Measurements from ENCODE around the gene SDF4. TPM values are rescaled to one million over a fixed set of nuclear protein-coding genes. Genes with fewer than 3 reads are reported as not detected.
A peak's percentile ranks its signal among the peaks of the same experiment; 100 is the strongest.

Gene SDF4
- total RNA-seq, 1 experiment from 2014 or later: 128 TPM

GRCh38 chr1:1239227-1239613 is 7.4 kb upstream of the SDF4 start:
- peaks cover 50% of the 10 kb centered on the region for H3K36me3 Mint-ChIP-seq (ENCODE audit: insufficient read depth, unreplicated experiment)
- no peak for TF ChIP-seq CTCF (IDR thresholded peaks at IDR 0.05; ENCODE audit: unreplicated experiment)
- H3K4me1 Mint-ChIP-seq (ENCODE audit: low read depth, unreplicated experiment): no peaks in the 10 kb centered on the region
- DNase-seq: no peak
- no peaks in the 10 kb centered on the region for H3K9me3 Mint-ChIP-seq (ENCODE audit: low read depth, unreplicated experiment)
- H3K4me3 Mint-ChIP-seq (ENCODE audit: low read depth, unreplicated experiment): peak overlapping the region; percentile 63
- peak overlapping the region; percentile 90 for H3K27ac Mint-ChIP-seq (ENCODE audit: unreplicated experiment)
- intact Hi-C loops (cut with micrococcal nuclease; ENCODE audit: unreplicated experiment): loop anchor here (10.0 kb wide), 1 partner anchor 74 kb away; no protein-coding TSS in a partner anchor
- CTCF ChIA-PET: no interaction called here
- no peaks in the 10 kb centered on the region for H3K27me3 Mint-ChIP-seq (ENCODE audit: unreplicated experiment)
- no TSS peak for BruUV-seq (replicated peaks)

- Mint-ChIP-seq H3K4me1 (ENCODE audit: low read depth, unreplicated experiment) (peaks cover 4% of the 10 kb centered on the region), H3K36me3 (ENCODE audit: insufficient read depth, unreplicated experiment) (peaks cover 54% of the 10 kb centered on the region), H3K9me3 (ENCODE audit: low read depth, unreplicated experiment) (no peaks in the 10 kb centered on the region), H3K27ac (ENCODE audit: unreplicated experiment) (peak overlapping the region; percentile 90), H3K27me3 (ENCODE audit: unreplicated experiment) (no peaks in the 10 kb centered on the region), H3K4me3 (ENCODE audit: low read depth, unreplicated experiment) (peak overlapping the region; percentile 63)
- BruUV-seq (replicated peaks): no TSS peak
- CTCF ChIA-PET: interaction anchor here (1.0 kb wide), 1 partner anchor 165 kb away, joined by 4 read pairs; the partner anchor contains the start of gene RNF223
- intact Hi-C loops (cut with micrococcal nuclease; ENCODE audit: unreplicated experiment): loop anchor here (10.0 kb wide), 1 partner anchor 74 kb away; no protein-coding TSS in a partner anchor
- no peak for TF ChIP-seq CTCF (IDR thresholded peaks at IDR 0.05; ENCODE audit: unreplicated experiment)
- DNase-seq: peak; percentile 41
These were observed 6.9 kb upstream of the SDF4 start for GRCh38 chr1:1238702-1239178.

GRCh38 chr1:1237874-1238701 is 6.3 kb upstream of the SDF4 start:
- no peak for TF ChIP-seq CTCF (IDR thresholded peaks at IDR 0.05; ENCODE audit: unreplicated experiment)
- BruUV-seq (replicated peaks): no TSS peak
- H3K36me3 Mint-ChIP-seq (ENCODE audit: insufficient read depth, unreplicated experiment): peaks cover 54% of the 10 kb centered on the region
- H3K4me1 Mint-ChIP-seq (ENCODE audit: low read depth, unreplicated experiment): peaks cover 8% of the 10 kb centered on the region
- DNase-seq: peak; percentile 89
- no peaks in the 10 kb centered on the region for H3K27me3 Mint-ChIP-seq (ENCODE audit: unreplicated experiment)
- intact Hi-C loops (cut with micrococcal nuclease; ENCODE audit: unreplicated experiment): loop anchor here (10.0 kb wide), 1 partner anchor 73 kb away; no protein-coding TSS in a partner anchor
- H3K27ac Mint-ChIP-seq (ENCODE audit: unreplicated experiment): peak overlapping the region; percentile 90
- no peaks in the 10 kb centered on the region for H3K9me3 Mint-ChIP-seq (ENCODE audit: low read depth, unreplicated experiment)
- CTCF ChIA-PET: interaction anchor here (1.0 kb wide), 1 partner anchor 164 kb away, joined by 4 read pairs; the partner anchor contains the start of gene RNF223
- peak overlapping the region; percentile 63 for H3K4me3 Mint-ChIP-seq (ENCODE audit: low read depth, unreplicated experiment)

GRCh38 chr1:1236945-1237873 is 5.4 kb upstream of the SDF4 start:
- H3K4me1 Mint-ChIP-seq (ENCODE audit: low read depth, unreplicated experiment): peaks cover 8% of the 10 kb centered on the region
- intact Hi-C loops (cut with micrococcal nuclease; ENCODE audit: unreplicated experiment): loop anchor here (10.0 kb wide), 1 partner anchor 72 kb away; no protein-coding TSS in a partner anchor
- H3K4me3 Mint-ChIP-seq (ENCODE audit: low read depth, unreplicated experiment): peak overlapping the region; percentile 63
- H3K36me3 Mint-ChIP-seq (ENCODE audit: insufficient read depth, unreplicated experiment): peaks cover 54% of the 10 kb centered on the region
- CTCF ChIA-PET: interaction anchor here (0.6 to 1.0 kb wide), 2 partner anchors 111 to 163 kb away, joined by 4 read pairs; partner anchors contain the start of gene RNF223
- peak; percentile 46 for DNase-seq
- no peaks in the 10 kb centered on the region for H3K27me3 Mint-ChIP-seq (ENCODE audit: unreplicated experiment)
- TF ChIP-seq CTCF (IDR thresholded peaks at IDR 0.05; ENCODE audit: unreplicated experiment): no peak
- H3K27ac Mint-ChIP-seq (ENCODE audit: unreplicated experiment): peak overlapping the region; percentile 44
- no peaks in the 10 kb centered on the region for H3K9me3 Mint-ChIP-seq (ENCODE audit: low read depth, unreplicated experiment)
- no TSS peak for BruUV-seq (replicated peaks)
